Measurements from ENCODE around the gene PADI2.

PADI2 gene

GRCh38 chr1:17119076-17119772 lies at the start of gene PADI2:
PADI2 (minus strand) TSS chr1:17119451; CDS start chr1:17119371, 80 bp downstream.
- no peak for DNase-seq

DNA sequence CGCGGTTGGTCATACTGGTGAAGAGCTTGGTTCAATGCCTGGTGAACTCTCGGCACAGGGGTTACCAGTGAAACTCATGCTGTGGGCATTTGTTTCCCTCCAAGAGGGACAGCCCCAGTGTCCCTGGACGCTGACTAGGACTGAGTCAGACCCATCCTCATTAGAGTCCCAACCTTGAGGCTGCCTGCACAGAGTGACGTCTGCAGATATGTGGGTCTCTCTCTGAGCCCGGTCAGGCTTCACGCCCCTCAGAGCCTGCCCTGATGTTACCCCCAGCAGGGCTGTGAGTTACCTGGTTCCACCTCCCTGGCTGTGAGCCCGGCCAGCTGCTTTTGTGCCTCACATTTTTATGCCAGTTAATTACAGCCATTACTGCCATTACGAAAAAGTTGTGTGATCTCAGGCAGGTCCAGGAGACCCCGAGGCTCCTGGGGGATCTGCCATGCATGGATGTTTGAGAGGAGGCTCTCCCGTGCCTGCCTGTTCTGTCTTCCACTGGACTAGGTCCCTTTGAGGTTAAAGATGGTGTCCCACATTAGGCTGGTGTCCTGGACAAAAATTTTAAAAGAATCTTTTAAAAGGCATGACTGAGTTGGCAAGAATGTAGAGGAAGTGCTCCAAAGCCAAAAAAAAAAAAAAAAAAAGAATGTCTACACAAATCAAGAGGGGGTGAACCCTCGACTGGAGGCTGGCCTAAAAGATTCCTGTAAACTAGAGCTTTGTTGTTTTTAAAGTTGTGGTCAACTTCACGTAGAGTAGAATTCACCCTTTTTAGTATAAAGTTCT lies 49.0 kb upstream of the PADI2 start:
- no peak for DNase-seq

GRCh38 chr1:17167786-17168090 lies 48.5 kb upstream of the PADI2 start:
- no peak for DNase-seq

DNA sequence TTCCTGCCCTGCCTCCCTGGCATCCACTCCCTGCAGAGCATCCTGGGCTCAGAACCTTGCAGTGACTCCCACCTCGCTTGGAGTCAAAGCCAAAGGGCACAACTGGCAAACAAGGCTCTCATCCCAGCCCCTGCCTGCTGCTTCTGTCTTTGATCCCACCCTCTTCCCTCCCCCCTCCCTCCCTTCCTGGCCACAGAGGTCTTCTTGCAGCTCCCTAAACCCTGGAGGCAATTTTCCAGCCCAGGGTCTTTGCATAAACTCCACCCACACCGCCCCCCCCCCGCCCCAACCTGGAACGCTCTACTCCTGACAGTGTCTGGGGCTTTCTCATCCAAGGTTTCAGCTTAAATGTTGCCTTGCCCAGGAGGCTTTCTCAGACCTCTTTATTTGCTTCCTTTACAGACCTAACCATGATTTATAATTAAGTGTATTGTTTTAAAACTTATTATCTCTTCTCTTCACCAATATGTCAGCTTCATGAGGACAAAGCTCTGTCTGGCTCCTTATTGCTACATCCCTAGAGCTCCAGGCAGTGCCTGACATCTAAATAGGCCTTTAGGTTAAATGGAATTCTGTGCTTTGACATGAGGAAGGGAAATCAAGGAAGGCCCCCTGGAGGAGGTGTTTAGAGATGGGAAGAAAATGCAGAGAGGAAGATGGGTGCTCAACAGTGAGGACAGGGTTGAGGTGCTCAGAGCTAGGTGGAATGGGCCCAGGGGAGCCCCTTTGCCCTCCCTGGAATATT lies 48.0 kb upstream of the PADI2 start:
- DNase-seq = no peak

- DNase-seq = no peak
Measured at GRCh38 chr1:17165823-17166222, 46.6 kb upstream of the PADI2 start.

DNA sequence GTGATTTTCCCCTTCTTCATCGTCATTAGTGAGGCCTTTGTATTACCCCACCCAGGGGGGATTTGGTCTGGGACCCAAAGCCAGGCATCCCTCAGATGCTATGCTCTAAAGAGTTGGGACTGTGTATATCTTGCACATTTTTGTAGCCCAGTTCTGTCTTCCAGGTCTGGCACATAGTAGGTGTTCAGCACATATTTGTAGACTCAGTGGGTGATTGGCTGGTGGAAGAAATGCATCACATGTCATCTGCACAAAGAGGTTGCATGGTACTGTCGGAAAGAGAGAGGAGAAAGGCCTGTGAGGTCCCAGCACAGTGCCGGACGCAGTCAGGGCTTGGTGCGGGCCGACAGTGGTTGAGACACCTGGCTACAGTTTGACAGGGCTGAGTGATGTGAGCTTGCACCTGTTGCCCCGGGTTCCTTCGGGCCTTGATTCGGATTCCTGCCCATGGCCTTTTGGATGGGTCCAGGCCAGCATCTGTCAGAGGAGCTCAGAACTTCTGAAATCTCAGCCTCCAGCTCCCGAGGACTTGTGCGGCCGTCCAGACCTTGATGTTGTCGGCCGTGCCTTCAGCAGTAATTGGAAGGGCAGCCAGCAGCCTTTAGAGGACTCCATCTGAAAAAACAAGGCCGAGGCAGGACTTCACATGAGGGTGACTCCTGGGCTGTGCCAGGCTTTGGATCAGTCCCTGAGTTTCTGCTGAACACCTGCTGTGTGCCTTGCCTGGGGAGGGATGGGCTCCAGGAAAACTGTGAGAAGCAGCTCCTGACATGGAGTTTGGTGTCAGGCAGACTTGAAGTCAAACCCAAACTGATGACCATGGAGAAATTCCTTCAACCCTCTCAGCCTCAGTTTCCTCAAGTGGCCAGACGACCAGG lies 44.8 kb upstream of the PADI2 start:
- DNase-seq = no peak

DNA sequence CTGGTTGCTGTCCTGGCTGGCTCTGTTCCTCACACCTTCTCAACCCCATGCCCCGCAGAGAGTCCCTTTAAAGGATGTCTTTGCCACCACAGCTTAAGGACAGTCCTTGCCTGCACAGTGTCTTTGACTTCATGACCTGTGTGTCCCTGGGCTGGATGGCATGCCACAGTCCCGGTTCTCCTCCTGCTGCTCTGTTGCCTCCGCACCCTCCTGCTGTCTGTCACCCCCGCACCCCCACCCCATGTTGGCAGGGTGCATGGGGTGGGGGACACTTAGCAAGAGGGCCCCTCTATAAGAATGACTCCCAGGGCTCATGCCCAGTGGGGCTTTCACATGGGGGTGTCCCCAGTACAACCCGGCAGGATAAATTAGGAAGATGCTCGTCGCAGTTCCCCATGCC lies 44.1 kb upstream of the PADI2 start:
- no peak for DNase-seq

GRCh38 chr1:17162941-17163340 lies 43.7 kb upstream of the PADI2 start:
- DNase-seq = no peak

DNA sequence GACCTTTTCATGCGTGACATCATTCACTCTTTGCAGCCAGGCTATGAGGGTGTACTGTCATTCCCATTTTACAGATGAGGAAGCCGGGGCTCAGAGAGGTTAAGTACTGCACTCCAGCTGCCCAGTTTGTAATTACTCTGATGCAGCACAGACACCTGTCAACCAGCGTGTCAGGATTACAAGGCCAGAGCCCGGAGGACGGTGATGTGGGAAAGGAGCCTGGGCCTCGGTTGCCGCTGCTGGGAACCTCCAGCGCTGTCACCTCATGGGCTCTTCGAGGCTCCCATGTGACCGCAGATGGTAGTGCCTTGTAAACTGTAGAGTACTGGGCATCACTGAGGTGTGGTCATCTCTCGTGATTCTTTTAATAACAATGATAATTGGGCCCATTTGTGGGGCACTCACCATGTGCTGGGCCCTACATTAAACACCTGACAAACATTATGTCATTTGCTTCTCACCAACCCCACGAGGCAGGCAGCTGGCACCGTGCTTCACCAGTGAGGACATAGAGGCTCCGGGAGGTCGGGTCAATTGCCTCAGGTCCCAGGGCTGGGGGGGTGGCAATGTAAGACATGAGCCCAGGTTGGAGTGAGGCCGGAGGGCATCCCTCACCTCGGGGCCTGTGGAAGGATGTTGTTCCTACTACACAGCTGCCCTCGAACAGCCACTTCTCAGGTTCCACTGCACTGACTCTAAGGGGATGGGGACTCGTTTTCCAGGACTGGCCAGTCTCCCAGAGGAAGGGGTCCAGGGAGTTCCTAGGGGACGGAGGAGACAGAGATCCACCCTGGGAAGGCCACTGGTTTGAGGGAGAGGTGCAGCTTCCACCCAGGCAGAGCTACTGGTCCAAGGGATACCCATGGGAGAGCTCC lies 42.9 kb upstream of the PADI2 start:
- no peak for DNase-seq

GRCh38 chr1:17161137-17161740 lies 42.0 kb upstream of the PADI2 start:
- no peak for DNase-seq

DNA sequence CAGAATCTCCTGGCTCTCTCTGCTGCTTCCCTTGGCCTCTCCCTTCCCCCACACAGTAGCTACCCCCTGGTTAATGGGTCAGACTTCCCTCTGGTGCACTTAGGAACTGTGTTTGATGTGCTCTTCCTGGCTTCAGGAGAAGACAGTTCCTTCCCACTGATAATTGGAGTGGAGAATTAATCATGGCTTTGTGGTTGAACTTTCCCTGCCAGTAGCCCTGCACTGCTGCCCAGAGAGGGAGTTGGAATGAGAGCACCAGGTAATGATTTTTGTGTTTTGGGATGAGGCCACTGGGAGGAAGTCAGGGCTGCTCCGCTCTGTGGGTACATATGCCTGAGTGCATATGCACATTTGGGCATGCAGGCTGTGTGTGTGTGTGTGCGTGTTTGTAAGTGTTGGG lies 39.7 kb upstream of the PADI2 start:
- DNase-seq = no peak

- no peak for DNase-seq
Measured at GRCh38 chr1:17156108-17156507, 36.9 kb upstream of the PADI2 start.

DNA sequence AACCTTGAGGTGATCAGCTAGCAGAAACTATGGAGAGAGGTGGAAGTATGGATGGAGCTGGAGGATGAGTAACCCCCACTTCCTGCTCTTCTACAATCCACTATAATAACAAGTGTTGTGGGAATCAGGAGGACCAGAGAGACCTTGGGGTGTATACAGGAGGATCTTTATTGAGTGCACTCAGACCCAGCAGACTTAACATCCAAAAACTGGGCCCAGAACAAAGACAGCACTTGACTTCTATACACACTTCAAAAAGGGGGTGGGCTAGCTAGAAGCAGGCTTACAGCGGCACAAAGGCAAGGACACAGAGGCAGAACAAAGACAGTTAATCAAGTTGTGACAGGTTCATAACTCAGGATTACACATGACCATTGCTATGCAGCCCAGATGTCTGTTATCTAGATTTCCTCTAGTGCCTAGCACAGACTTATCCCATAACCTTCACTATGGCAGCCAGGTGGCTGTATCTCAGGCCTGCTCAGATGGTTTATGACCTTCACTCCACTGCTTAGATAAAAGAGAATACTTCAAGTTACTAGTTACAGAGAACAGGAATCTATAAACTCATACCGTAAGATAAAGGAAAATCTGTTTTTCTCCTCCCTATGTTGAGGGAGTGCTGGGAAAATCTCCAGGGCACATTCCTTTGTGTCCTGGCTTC lies 36.1 kb upstream of the PADI2 start:
- no peak for DNase-seq

DNA sequence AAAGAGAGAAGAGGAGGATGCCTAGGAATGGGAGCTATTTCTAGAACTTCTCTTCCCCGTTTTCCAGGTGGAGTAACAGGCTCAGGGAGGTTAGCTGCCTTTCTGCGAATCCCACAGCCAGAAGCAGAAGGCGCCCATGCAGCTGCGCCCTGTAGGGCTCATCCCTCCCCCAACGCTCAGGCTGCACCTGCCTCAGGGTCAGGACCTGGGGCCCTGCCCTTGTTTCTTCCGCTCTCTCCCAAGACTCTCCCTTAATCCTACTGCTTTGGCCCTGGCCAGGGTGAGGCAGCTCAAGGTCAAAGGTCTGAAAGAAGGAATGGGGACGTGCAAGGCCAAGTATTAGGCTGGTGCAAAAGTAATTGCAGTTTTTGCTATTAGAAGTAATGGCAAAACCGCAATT lies 30.5 kb upstream of the PADI2 start:
- no peak for DNase-seq

GRCh38 chr1:17148950-17149608 lies 29.8 kb upstream of the PADI2 start:
- DNase-seq = no peak

- DNase-seq = no peak
Measured at GRCh38 chr1:17145648-17146047, 26.4 kb upstream of the PADI2 start.

DNA sequence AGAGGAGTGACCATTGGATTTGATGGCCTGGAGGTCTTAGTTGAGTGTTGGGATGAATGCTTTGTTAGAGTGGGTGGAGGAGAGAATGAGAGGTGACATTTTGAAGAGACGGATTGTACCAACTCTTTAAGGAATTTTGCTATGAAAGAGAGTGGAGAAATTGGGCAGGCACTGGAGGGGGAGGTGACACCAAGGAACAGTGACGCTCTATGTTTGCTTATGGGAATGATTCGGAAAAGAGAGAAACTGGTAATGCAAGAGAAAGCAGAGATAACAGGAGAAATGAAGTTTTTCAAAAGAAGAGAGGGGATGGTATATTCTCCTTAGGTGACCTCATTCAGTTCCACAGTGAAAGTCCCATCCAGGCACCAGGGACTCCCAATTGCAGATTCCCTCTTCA lies 24.5 kb upstream of the PADI2 start:
- no peak for DNase-seq

GRCh38 chr1:17141441-17142197 lies 22.4 kb upstream of the PADI2 start:
- DNase-seq = no peak

DNA sequence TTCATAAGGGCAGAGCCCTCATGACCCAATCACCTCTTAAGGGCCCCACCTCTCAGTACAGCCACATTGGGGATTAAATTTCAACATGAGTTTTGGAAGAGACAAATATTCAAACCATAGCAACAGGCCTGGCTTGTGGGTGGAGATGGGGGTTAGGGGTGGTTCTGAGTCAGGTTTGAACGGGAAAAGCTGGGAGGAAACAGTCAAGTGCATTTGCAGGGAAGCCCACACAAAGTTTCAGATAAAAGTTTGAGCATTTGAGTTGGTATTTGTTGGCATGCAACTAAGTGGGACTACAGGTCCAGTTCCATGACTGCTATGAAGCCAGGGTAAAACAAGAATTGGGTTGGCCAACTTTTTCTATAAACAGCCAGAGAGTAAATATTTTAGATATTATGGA lies 21.0 kb upstream of the PADI2 start:
- DNase-seq = no peak

GRCh38 chr1:17139637-17140036 lies 20.4 kb upstream of the PADI2 start:
- no peak for DNase-seq
